ENCODE measurements around the gene GRM4.
"Not testable (repeated sequence)": the region's sequence is repeated elsewhere in the genome, so short reads cannot be mapped to it uniquely, and the experiment has no call there.

Gene GRM4

DNA sequence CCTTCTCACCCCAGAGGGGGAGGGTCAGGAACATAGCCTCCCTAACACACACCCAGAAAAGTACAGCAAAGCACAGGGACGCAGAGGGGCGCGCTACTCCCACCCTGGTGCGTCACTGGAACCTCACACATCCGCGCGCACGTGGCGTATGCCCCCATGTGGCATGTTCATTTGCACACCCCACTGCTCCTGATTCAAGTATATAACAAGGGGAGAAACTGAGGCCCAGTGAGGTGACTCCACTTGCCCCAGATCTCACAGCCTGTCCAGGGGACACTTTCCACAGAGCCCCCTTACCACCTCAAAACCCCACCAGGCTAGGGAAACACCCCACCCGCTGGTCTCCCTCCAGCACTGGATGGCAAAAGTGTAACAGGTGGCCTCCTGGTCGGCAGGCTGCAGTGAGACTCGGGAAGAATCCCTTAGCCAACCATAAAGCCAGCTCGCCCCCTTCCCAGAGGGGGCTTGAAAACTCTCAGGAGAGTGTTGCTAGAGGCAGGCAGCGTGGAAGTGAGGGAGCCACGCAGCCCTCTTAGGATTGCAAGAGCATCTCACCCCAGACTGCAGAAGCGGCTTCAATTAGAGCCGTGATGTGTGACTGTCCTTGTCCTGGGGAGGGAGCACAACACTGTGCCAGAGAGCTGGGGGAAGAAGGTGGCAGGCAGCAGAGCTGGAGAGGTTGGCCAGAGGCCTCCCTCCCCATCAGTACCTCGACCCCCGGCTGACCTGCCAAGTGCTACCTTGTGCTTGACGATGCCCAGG lies at the start of gene GRM4:
Gene GRM4 (minus strand): TSS at position 67 of the 762 bp plus-strand sequence. CDS start 12,591 bp downstream, outside the sequence.
- no peak for DNase-seq (ENCODE audit: low spot score)

- no peak for DNase-seq (ENCODE audit: low spot score)
Observed at GRCh38 chr6:34194772-34195171, 48.9 kb upstream of the GRM4 start.

- DNase-seq (ENCODE audit: low spot score), result no peak
Observed at GRCh38 chr6:34190504-34191122, 44.7 kb upstream of the GRM4 start.

GRCh38 chr6:34189806-34190503 lies 44.1 kb upstream of the GRM4 start:
- DNase-seq (ENCODE audit: low spot score), result no peak

- DNase-seq (ENCODE audit: low spot score), result not testable (repeated sequence)
Observed at GRCh38 chr6:34184726-34185125, 38.8 kb upstream of the GRM4 start.

DNA sequence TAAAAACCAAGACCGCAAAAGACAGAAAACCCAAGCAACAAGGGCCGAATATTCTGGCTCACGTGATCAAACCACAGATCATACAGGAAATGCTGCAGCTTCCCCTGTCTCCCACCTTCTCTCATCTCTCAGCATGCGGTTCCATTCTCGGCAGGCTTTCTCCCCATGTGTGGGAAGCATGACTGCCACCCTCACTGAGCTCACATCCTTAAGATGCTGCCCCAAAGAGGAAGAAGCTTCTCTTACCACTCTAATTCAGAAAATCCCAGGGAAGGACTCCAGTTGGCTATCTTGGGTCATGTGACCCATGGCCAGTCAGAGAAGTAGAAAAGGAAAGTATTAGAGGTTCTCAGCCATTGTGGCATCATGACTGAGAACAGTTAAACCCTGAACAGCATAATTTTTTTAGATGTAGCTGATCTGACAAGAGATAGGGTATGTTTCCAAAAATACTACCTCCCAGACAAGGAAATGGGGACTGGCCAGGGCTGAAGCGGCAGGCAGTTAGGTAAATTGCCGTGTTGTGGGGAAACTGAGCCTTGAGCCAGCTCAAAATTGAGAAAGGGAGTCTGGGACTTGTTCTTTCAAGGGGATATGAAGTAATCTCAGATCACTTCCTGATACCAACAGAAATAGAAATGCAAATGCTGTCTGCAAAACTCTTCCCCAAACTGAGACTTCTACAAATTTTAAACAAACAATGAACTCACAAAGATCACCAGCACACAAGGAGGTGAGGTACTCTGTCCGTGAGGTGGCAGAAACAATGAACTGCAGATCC lies 37.1 kb upstream of the GRM4 start:
- no peak for DNase-seq (ENCODE audit: low spot score)

DNA sequence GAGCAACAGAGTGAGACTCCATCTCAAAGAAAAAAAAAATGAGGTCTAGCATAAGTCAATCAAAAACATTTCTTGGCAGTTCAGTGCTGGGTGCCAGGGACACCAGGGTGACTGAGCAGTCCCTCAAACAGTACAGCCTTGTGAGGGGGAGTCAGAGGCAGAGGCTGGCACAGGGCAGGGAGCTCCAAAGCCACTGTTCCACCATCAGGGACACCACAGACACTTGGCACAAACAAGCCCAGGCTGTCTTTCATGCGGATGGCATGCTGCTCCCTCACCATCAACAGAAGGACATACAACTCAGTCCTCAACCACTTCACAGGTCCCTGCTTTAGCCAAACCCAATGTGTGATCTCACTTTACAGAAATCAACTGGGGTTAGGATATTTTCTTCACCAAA lies 36.0 kb upstream of the GRM4 start:
- no peak for DNase-seq (ENCODE audit: low spot score)

DNA sequence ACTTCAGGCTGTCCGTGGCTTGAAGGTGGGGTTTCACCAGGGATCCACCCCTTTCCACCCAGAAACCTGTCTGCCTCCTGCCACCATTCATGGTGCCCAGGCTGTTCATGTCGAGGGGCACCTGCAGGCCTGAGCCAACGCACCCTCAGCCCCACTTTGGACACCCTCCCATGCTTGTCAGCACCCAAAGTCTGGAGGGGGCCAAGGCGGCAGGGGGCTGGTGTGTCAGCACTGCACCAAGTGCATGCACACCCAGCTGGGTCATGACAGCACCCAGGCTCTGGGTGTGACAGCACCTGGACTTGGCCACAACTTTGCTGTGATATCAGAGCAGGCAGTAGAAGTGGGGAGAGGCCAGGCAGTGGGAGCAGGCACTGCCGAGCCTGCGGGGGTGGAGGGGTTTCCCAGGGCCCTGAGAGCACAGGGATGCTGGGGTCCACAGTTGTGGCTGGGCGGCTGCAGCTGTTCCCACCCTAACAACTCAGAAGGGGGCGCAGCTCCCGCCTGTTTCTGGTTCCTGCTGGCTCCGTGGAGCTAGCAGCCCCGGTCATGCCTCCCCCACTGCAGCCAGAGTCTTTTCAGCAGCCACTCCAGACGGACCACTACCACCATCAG lies 33.3 kb upstream of the GRM4 start:
- no peak for DNase-seq (ENCODE audit: low spot score)

DNA sequence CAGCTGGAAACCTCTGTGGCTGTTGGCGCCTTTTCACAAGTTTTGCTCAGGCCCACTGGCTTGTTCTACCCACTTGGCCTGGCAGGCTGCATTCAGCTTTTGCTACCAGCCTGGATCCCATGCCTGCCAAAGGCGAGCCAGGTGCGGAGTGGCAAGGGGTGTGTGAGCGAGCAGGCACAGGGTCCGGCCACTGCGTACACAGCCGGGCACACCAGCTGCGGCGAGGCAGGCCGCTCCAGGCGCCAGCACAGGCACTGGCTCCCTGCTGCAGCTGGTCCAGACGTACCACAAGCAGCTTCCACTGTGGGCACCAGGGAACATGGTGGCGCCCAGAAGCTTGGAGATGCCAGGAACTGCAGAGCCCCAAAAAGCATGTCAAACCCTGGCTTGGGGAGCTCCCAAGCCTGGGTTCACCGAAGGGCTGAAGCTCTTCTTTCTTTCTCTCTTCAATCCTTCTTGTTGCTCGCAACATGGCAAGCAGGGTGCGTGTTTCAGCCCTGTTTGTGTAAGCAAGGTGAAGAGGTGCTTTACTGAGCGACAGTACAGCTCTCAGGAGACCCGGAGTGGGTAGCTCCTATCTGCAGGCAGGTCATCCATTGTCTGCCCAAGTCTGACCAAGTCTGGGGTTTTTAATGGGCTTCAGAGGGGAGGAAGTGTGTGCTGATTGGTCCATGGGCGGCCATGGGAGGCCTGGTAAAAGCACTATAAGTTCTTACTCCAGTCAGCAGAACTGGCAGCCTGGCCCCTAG lies 32.6 kb upstream of the GRM4 start:
- DNase-seq (ENCODE audit: low spot score), result no peak

DNA sequence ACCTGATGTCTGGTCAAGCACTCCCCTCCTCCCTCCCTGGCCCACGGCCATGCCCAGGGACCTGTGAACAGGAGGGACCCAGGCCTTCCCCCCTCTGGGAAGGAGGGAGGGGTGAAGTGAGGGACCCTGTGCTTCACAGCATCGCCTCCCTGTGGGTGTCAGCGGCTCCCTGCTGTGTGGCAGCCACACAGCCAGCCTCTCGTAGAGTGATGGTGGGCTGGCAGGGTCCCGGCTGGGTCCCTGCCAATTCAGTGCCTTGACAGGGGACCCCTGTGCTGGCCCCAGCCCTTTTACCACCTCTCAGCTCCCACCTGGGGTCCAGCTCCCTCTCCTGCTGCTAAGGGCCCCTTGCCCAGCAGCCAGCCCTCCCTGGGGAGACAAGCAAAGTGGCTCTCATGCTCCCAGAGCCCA lies 31.3 kb upstream of the GRM4 start:
- no peak for DNase-seq (ENCODE audit: low spot score)

DNA sequence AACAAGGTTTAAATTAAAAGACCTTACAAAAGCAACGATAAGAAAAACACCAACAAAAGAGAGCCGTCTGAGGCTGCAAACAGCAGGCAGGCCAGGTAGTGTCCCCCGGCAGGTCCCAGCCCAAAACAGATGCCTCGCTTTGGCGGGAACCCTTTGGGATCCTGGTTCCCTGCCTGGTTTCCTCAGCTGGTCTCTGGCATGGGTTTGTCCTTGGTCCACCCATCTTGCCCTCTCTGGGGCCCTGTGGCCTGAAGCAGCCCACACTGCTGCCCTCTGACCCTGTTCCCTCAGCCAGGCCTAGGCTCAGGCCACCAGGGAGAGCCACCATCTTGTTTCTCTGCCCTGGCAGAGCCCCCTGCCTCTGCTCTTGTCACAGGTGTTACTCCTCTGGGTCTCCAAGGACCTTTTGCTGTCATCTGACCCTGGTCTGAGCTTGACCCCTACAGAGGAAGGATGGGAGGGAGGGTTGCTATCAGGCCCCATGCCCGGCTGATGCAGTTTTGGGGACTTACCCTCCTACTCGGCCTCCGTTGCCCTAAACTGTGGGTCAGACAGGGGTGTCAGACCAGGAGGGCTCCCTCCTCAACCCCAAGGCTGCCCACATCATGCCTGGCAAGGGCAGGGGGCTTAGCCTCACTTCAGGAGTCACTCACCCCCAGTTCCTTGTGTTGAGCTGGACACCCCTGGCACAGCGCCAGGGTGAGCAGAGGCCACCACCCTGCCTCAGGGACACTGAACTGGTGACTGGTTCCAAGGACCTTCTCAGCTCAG lies 30.6 kb upstream of the GRM4 start:
- no peak for DNase-seq (ENCODE audit: low spot score)

- no peak for DNase-seq (ENCODE audit: low spot score)
Observed at GRCh38 chr6:34174846-34175399, 29.0 kb upstream of the GRM4 start.

DNA sequence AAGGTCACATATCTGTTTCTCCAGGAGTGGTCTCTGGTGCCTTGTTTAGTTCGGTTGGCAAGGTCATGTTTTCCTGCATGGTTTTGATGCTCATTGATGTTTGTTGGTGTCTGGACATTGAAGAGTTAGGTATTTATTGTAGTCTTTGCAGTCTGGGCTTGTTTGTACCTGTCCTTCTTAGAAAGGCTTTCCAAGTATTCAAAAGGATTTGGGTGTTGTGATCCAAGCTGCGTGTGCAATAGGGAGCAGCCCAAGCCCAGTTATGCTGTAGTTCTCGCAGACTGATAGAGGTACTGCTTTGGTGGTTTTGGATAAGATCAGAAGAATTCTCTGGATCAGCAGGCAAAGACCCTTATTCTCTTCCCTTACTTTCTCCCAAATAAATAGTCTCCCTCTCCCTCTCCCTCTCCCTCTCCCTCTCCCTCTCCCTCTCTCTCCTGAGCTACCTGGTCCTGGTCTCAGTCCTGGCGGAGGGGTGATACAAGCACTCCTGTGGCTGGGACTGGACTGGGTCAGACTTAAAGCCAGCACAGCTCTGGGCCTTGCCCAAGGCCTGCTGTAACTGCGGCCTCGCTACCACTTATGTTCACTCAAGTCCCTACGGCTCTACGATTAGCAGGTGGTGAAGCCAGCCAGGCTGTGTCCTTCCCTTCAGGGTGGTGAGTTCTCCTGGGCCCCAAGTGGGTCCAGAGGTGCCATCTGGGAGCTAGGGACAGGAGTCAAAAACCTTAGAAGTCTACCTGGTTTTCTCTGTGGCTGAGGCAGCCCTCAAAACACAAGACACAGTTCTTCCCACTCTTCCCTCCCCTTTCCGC lies 27.3 kb upstream of the GRM4 start:
- DNase-seq (ENCODE audit: low spot score), result no peak

GRCh38 chr6:34170346-34170745 lies 24.5 kb upstream of the GRM4 start:
- no peak for DNase-seq (ENCODE audit: low spot score)

- no peak for DNase-seq (ENCODE audit: low spot score)
Observed at GRCh38 chr6:34169897-34170296, 24.0 kb upstream of the GRM4 start.

- DNase-seq (ENCODE audit: low spot score), result no peak
Observed at GRCh38 chr6:34161857-34162515, 16.1 kb upstream of the GRM4 start.

- no peak for DNase-seq (ENCODE audit: low spot score)
Observed at GRCh38 chr6:34159844-34160243, 14.0 kb upstream of the GRM4 start.

DNA sequence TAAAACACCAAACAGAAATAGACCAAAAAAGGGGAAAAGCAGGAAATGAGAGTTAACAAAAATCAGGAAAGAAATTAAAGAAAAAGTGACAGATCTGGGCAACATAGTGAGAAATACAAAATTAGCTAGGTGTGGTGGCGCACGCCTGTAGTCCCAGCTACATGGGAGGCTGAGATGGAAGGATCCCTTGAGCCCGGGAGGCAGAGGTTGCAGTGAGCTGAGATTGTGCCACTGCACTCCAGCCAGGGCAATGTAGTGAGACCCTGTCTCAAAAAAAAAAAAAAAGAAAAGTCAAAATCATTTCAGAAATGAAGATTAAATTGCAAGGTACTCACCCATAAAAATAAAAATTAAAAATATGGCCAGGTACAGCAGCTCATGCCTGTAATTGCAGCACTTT lies 13.0 kb upstream of the GRM4 start:
- DNase-seq (ENCODE audit: low spot score), result no peak

- no peak for DNase-seq (ENCODE audit: low spot score)
Observed at GRCh38 chr6:34157851-34158250, 12.0 kb upstream of the GRM4 start.

Data from HuH-7 (cell line).